Neuronal stem cell (in vitro differentiated cells): ENCODE measurements around the gene SERINC3.

Experiments
- DNase-seq: peaks from one replicate; pipeline ENCODE4 v3.0.0-alpha.2; 2013; ENCODE audit warnings: low spot score
- H2AFZ ChIP-seq: one replicate; pipeline ENCODE4 v1.6.1; 2013; ENCODE audit warnings: mild to moderate bottlenecking, low read length, inconsistent platforms
- H2AK5ac ChIP-seq: 2 replicates; pipeline ENCODE4 v1.6.1; 2013; ENCODE audit warnings: low read depth, mild to moderate bottlenecking, inconsistent platforms, low read length, moderate library complexity, mixed read lengths
- H2BK120ac ChIP-seq: 2 replicates; pipeline ENCODE4 v1.6.1; 2013; ENCODE audit warnings: low read depth, mild to moderate bottlenecking, inconsistent platforms, low read length, moderate library complexity, mixed read lengths
- H2BK12ac ChIP-seq: one replicate; pipeline ENCODE4 v1.6.1; 2013; ENCODE audit warnings: low read length, inconsistent platforms
- H2BK15ac ChIP-seq: 2 replicates; pipeline ENCODE4 v1.6.1; 2013; ENCODE audit warnings: mild to moderate bottlenecking, low read length, inconsistent platforms, mixed read lengths
- H2BK5ac ChIP-seq: one replicate; pipeline ENCODE4 v1.6.1; 2013; ENCODE audit warnings: inconsistent platforms, mild to moderate bottlenecking, low read length, moderate library complexity
- H3K14ac ChIP-seq: one replicate; pipeline ENCODE4 v1.6.1; 2013; ENCODE audit warnings: low read length, inconsistent platforms
- H3K18ac ChIP-seq: 2 replicates; pipeline ENCODE4 v1.6.1; 2013; ENCODE audit warnings: low read length, inconsistent platforms
- H3K23ac ChIP-seq: 2 replicates; pipeline ENCODE4 v1.6.1; 2013; ENCODE audit warnings: low read depth, mild to moderate bottlenecking, mixed read lengths, low read length, inconsistent platforms; ENCODE audit not compliant: poor library complexity
- H3K27ac ChIP-seq: replicated peaks from 3 replicates; pipeline ENCODE4 v1.5.1; 2013; ENCODE audit warnings: low read length, inconsistent platforms
- H3K27me3 ChIP-seq, 3 experiments: 2 replicates each; pipeline ENCODE4 v1.6.1; 2013; ENCODE audit warnings: low read length in 3 of 3, mild to moderate bottlenecking in 2 of 3, inconsistent platforms in 1 of 3, low read depth in 1 of 3, mixed read lengths in 1 of 3, moderate library complexity in 1 of 3; ENCODE audit not compliant: control insufficient read depth in 3 of 3, insufficient read depth in 3 of 3
- H3K36me3 ChIP-seq, 2 donors: replicated peaks in 1 of 2; 2 replicates each; pipeline ENCODE4 v1.6.1; 2013; ENCODE audit warnings: low read length in 2 of 2; ENCODE audit not compliant: control insufficient read depth in 2 of 2, insufficient read depth in 2 of 2
- H3K4ac ChIP-seq: 2 replicates; pipeline ENCODE4 v1.6.1; 2013; ENCODE audit warnings: inconsistent platforms, mild to moderate bottlenecking, low read length, moderate library complexity
- H3K4me1 ChIP-seq, 2 donors: 1 replicate in 1 of 2; 2 replicates in 1 of 2; pipeline ENCODE4 v1.6.1; 2013; ENCODE audit warnings: low read length in 2 of 2, low read depth in 1 of 2; ENCODE audit not compliant: control insufficient read depth in 2 of 2, insufficient read depth in 1 of 2
- H3K4me2 ChIP-seq: one replicate; pipeline ENCODE4 v1.6.1; 2013; ENCODE audit warnings: mild to moderate bottlenecking, low read length, inconsistent platforms; ENCODE audit not compliant: insufficient read depth, poor library complexity, severe bottlenecking
- H3K4me3 ChIP-seq, 2 donors: 2 replicates each; pipeline ENCODE4 v1.5.1; 2013; ENCODE audit warnings: low read length in 2 of 2, mild to moderate bottlenecking in 2 of 2, inconsistent platforms in 1 of 2, moderate library complexity in 1 of 2
- H3K79me1 ChIP-seq: one replicate; pipeline ENCODE4 v1.6.1; 2013; ENCODE audit warnings: low read depth, mild to moderate bottlenecking, inconsistent platforms, low read length, moderate library complexity
- H3K9ac ChIP-seq: one replicate; pipeline ENCODE4 v1.6.1; 2013; ENCODE audit warnings: mild to moderate bottlenecking, low read depth, low read length, inconsistent platforms; ENCODE audit not compliant: poor library complexity
- H3K9me3 ChIP-seq, 2 donors: replicated peaks in 1 of 2; 2 replicates each; pipeline versions ENCODE3 to v1.6.1; 2013; ENCODE audit warnings: low read length in 2 of 2, mild to moderate bottlenecking in 2 of 2, inconsistent platforms in 1 of 2, low read depth in 1 of 2, mixed read lengths in 1 of 2, moderate library complexity in 1 of 2; ENCODE audit not compliant: control insufficient read depth in 2 of 2, insufficient read depth in 1 of 2
- H4K8ac ChIP-seq: one replicate; pipeline ENCODE4 v1.6.1; 2013; ENCODE audit warnings: low read depth, mild to moderate bottlenecking, inconsistent platforms, low read length, moderate library complexity
- H4K91ac ChIP-seq: one replicate; pipeline ENCODE4 v1.6.1; 2013; ENCODE audit warnings: low read length, low read depth, mild to moderate bottlenecking, inconsistent platforms; ENCODE audit not compliant: poor library complexity
- WGBS, 2 donors: extraction: QIAGEN DNeasy Blood & Tissue Kit; methylation state at CpG; one replicate each; pipeline ENCODE4 v1.1.7; 2013; ENCODE audit warnings: missing lambda C conversion rate in 2 of 2, mixed read lengths in 1 of 2; ENCODE audit not compliant: insufficient read length in 2 of 2, insufficient replicate concordance in 1 of 2; ENCODE audit errors: extremely low coverage in 2 of 2; 5-methylcytosine and 5-hydroxymethylcytosine counted together

Gene SERINC3

DNA sequence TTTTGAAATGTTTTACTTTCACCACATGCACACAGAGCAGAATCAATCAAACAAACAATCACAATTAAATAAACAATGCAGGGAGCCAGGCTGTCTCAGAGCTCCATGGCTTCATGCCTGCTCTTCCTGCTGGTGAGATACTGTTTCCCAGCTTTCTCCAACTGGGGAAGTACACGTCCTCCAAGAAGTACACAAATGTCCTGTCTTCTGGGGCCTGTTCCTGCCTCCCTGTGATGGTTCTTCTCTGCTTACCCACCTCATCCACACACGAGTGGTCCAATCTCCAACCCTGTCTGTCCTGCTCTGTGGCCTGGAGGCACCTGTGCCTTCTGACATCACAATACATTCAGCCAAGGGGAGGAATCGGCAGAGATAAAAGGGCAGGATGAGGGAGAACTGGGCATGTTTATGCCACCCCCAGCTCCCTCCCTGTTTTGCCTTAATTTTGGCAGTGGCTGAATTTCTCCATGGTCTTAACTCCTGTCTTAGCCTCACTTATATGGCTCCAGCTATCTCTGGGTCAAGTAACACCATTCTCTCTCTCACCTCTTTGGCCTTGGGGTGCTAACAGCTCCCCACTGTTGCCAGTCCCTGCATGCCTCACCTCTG lies 71.5 kb downstream of the SERINC3 start:
- no peak overlapping the region for H3K27ac ChIP-seq
- H3K4me3 ChIP-seq = no peak overlapping the region
- H2BK12ac ChIP-seq = no peak overlapping the region

GRCh38 chr20:44449864-44450263 lies 72.0 kb downstream of the SERINC3 start:
- no peak overlapping the region for H2BK15ac ChIP-seq
- H3K18ac ChIP-seq = no peak overlapping the region
- H4K91ac ChIP-seq = no peak overlapping the region
- H3K4ac ChIP-seq = no peak overlapping the region
- H3K9ac ChIP-seq = no peak overlapping the region
- H2BK5ac ChIP-seq = no peak overlapping the region
- no peak overlapping the region for H2AFZ ChIP-seq
- no peaks in the 10 kb centered on the region for H3K36me3 ChIP-seq
- no peak overlapping the region for H3K14ac ChIP-seq
- H2BK12ac ChIP-seq = no peak overlapping the region
- H2AK5ac ChIP-seq = no peak overlapping the region
- peaks cover 0 to 15% (median 0%) of the 10 kb centered on the region in 3 experiments for H3K27me3 ChIP-seq
- no peak overlapping the region for H4K8ac ChIP-seq
- no peaks in the 10 kb centered on the region for H3K9me3 ChIP-seq
- no peaks in the 10 kb centered on the region for H3K4me1 ChIP-seq
- no peaks in the 10 kb centered on the region for H3K79me1 ChIP-seq
- H2BK120ac ChIP-seq = no peak overlapping the region
- no peak overlapping the region for H3K23ac ChIP-seq
- H3K4me2 ChIP-seq = no peak overlapping the region
- no CpG with 5 or more reads among the region's 7 CpGs for WGBS, 2 donors
- no peak for DNase-seq
- no peak overlapping the region for H3K4me3 ChIP-seq
- no peak overlapping the region for H3K27ac ChIP-seq

More for the DNA sequence above, 71.5 kb downstream of the SERINC3 start:
- H3K9ac ChIP-seq = no peak overlapping the region
- H2BK5ac ChIP-seq = no peak overlapping the region
- H4K8ac ChIP-seq = no peak overlapping the region
- no peak overlapping the region for H2AFZ ChIP-seq
- no peak overlapping the region for H2BK120ac ChIP-seq
- H3K18ac ChIP-seq = no peak overlapping the region
- no peak overlapping the region for H3K14ac ChIP-seq
- no peak overlapping the region for H4K91ac ChIP-seq
- H2BK15ac ChIP-seq = no peak overlapping the region
- peaks cover 0 to 15% (median 0%) of the 10 kb centered on the region in 3 experiments for H3K27me3 ChIP-seq
- no peaks in the 10 kb centered on the region for H3K4me1 ChIP-seq
- no peaks in the 10 kb centered on the region for H3K9me3 ChIP-seq
- no peaks in the 10 kb centered on the region for H3K36me3 ChIP-seq
- no peak overlapping the region for H2AK5ac ChIP-seq
- no peak overlapping the region for H3K4ac ChIP-seq
- no peaks in the 10 kb centered on the region for H3K79me1 ChIP-seq
- no peak overlapping the region for H3K4me2 ChIP-seq
- WGBS, 2 donors = no CpG with 5 or more reads among the region's 3 CpGs
- DNase-seq = no peak
- no peak overlapping the region for H3K23ac ChIP-seq

DNA sequence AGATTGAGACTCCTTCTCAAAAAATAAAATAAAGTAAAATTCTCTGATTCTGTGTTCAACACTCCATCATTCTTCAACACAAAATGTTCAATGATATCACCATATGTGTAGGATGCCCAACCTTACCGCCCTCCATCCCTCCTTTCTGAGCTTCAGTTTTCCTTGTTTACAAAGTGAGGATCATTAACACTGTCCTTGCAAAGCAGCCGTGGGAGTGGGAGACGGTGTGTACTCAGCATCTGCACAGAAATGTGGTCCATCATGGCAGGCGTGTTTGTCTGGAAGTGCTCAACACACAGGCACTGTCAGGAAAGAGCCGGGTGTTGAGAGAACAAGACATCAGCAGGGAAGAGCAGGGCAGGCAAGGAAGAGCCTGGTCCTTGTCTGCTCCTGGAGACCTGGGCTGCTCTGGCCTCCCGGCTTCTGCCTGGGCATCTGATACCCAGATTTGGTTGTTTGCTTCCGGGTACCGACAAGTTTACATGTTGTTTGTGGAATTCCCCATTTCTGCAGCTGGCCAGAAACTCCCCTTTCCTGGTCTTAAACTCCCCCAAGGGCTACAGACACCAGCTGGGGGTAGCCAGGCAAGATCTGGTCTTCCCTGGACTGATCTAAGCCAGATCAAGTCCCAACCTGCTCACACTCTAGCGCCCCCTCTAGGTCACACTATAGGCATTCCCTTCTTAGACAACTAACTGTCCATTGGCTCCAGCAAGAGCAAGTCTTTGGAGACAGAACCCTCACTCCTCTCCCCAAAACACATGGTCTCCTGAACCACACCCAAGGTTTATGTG lies 72.9 kb downstream of the SERINC3 start:
- no peak overlapping the region for H3K4ac ChIP-seq
- no peak overlapping the region for H4K8ac ChIP-seq
- H3K27ac ChIP-seq = no peak overlapping the region
- no peak overlapping the region for H3K14ac ChIP-seq
- no peaks in the 10 kb centered on the region for H3K79me1 ChIP-seq
- H2AK5ac ChIP-seq = no peak overlapping the region
- no CpG with 5 or more reads among the region's 9 CpGs for WGBS, 2 donors
- H3K9me3 ChIP-seq = no peaks in the 10 kb centered on the region
- H3K36me3 ChIP-seq = no peaks in the 10 kb centered on the region
- no peak overlapping the region for H2AFZ ChIP-seq
- no peak overlapping the region for H2BK120ac ChIP-seq
- H3K4me3 ChIP-seq = no peak overlapping the region
- H3K18ac ChIP-seq = peak overlapping the region; percentile 3
- H2BK5ac ChIP-seq = no peak overlapping the region
- no peak overlapping the region for H3K9ac ChIP-seq
- H2BK15ac ChIP-seq = no peak overlapping the region
- no peak overlapping the region for H2BK12ac ChIP-seq
- peaks cover 0 to 15% (median 0%) of the 10 kb centered on the region in 3 experiments for H3K27me3 ChIP-seq
- no peak overlapping the region for H3K23ac ChIP-seq
- peak; percentile 27 for DNase-seq
- no peak overlapping the region for H4K91ac ChIP-seq
- no peaks in the 10 kb centered on the region for H3K4me1 ChIP-seq
- no peak overlapping the region for H3K4me2 ChIP-seq

DNA sequence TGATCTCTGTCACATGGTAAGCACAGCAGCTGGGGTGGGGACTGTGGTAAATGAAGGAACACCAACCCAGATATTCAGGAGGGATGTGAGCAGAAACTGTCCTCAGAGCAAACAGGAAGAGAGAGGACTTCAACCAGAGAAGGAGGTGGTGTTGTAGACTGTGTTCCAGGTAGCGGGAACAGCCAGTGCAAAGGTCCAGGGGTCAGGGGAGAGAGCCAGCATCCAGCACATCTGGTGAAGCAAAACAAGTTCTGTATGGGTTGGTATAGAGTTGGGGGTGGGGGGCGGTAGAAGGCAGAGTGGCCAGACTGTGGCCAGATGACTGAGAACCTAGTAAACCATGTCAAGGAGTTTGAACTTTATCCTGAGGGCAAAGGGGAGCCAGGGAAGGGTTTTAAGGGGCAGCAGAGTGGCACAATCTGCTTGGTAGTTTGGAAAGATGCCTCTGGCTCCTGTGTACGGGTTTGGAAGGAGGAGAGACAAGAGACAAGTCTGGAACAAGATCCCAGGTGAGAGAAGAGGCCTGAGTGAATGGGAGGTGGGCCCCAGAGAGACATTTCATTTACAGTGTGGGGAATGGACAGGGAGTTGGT lies 73.9 kb downstream of the SERINC3 start:
- H2BK15ac ChIP-seq = no peak overlapping the region
- no peak overlapping the region for H3K14ac ChIP-seq
- H3K9me3 ChIP-seq = no peaks in the 10 kb centered on the region
- H2AK5ac ChIP-seq = no peak overlapping the region
- H2BK120ac ChIP-seq = no peak overlapping the region
- no peak overlapping the region for H3K18ac ChIP-seq
- H4K8ac ChIP-seq = no peak overlapping the region
- no peak overlapping the region for H2BK5ac ChIP-seq
- no peak overlapping the region for H3K4me2 ChIP-seq
- H3K36me3 ChIP-seq = no peaks in the 10 kb centered on the region
- DNase-seq = no peak
- no peak overlapping the region for H2AFZ ChIP-seq
- peaks cover 0 to 15% (median 0%) of the 10 kb centered on the region in 3 experiments for H3K27me3 ChIP-seq
- H3K79me1 ChIP-seq = no peaks in the 10 kb centered on the region
- no CpG with 5 or more reads among the region's 3 CpGs for WGBS, 2 donors
- H3K4me3 ChIP-seq = peak overlapping the region in 1 of 2 donors; percentile 42
- no peaks in the 10 kb centered on the region for H3K4me1 ChIP-seq
- no peak overlapping the region for H4K91ac ChIP-seq
- no peak overlapping the region for H3K23ac ChIP-seq
- H3K4ac ChIP-seq = no peak overlapping the region
- H3K9ac ChIP-seq = no peak overlapping the region
- H2BK12ac ChIP-seq = no peak overlapping the region
- H3K27ac ChIP-seq = no peak overlapping the region
